GM21423 (cell line): ENCODE data around the gene EOGT.

ENCODE experiments used
- ATAC-seq: cut with Tn5 transposase; IDR thresholded peaks from one replicate; pipeline ENCODE4 v1.9.1; 2021; ENCODE audit warnings: mild to moderate bottlenecking, moderate library complexity; ENCODE audit not compliant: unreplicated experiment

EOGT gene

DNA sequence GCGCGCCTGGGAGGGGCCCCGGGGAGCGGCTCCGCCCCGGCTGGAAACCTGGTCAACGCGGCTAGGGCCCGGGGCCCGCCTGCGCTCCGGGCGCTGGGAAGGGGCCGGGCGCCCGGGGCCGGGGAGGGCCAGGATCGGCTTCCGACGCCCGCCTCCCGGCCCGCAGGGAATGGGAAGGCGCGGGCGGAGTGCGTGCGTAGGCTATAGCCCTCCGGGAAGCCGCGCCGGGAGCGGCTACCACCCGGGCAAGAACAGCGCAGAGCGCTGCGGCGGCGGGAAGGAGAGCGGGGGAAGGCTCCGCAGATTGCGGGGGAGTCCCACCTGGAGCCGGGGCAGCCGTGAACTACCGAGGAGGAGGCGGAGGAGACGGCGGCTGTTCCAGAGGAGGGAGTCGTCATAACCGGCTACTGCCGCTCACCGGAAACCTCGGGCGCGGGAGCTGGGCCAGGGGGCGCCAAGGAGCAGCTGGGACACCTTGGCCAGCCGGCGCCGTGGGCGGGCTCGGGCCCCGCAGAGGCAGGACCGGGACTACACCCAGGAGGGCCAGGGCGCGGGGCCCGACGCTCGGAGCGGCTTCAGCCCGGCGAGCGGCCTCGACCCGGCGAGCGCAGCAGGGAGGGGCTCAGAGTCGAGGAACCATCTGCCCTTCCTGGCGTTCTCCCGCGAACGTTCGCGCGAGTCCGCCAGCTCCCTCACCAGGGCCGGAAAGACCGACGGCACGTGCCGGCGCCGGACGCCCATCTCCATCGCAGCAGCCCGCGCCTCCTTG is at the start of gene EOGT:
Gene EOGT, minus strand, starts transcription at position 432 of the 769 bp plus-strand sequence. CDS start 3,838 bp downstream, outside the sequence.
- peak; percentile 82 for ATAC-seq

DNA sequence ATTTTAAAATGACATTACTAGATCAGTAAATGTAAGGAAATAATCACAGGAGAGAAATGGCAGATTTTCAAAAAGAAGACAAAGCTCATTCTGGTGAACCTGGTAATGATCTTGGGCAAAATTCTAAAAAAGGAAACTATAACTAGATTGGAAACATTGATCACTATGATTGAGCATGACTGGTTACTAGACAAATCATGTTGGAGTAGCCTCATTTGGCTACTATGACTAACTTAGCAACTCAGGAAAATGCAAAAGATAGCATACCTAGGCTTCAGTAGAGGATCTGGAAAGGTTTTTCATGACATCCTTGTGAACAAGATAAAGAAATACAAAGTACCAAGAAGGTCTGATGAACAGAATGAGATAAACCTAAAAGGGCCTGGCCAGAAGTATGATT is 46.2 kb upstream of the EOGT start:
- no peak for ATAC-seq

DNA sequence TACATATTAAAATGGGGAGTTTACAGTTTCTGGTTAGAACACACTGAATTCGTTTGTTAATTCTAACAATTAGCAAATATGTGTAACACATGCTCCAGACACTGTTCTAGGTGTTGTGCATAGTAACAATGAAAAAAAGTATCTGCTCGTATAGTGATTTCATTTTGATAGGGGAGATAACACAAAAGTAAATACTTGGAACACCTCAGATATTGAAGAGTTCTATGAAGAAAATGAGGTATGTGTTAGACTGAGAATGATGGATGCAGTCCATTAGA is 45.4 kb upstream of the EOGT start:
- no peak for ATAC-seq

DNA sequence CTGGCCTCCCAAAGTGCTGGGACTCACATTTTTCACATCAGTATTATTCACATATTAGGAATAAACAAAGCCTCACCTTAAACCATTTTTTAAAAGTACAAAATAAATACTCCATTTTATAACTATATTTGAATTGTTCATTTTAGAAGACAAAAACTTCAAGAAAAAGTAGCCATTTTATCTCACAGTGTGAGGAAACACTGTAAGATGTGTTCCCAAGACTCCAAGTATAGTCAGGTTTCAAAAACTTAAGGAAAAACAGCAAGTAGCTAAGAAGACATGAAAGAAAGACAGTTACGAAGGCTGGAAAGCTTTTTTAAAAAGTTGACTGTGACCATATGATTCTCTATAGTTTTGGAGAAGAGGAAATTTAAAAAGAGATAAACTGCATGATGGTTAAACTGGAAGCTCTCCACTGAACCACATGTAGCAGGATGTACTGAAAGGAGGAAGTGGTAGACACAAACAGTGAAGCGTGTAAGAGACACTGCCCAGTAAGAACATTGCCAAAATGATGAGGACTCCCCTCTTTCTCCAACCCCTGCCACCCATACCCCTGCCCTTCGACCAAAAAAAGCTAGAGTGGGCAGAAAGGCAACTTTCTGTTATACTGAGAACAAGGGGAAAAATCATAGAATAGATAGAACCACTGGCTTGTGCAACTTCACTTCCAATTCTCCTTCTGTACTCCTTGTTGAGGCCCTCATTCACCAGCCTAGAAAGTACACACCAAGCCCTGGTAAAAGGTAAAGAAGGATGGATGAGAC is 44.9 kb upstream of the EOGT start:
- ATAC-seq = peak; percentile 99

DNA sequence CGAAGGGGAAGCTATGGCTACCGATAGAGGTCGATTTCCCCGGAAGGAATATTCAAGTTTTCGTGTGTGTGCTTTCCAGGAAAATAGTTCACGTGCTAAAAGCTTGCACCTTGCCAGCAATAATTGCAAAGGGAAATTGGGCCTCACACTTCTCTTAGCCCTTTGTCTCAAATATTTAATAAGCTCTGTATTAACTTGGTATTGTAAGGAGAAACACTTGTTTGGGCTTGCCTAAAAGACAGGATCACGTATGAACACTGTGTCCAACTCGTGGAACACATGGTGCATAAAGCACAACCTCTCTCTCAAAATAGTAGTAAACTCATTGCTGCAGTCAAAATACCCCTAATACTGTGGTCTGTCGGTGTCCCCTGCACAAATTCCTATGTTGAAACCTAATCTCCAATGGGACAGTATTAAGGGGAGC is 39.0 kb upstream of the EOGT start:
- ATAC-seq = peak; percentile 8

DNA sequence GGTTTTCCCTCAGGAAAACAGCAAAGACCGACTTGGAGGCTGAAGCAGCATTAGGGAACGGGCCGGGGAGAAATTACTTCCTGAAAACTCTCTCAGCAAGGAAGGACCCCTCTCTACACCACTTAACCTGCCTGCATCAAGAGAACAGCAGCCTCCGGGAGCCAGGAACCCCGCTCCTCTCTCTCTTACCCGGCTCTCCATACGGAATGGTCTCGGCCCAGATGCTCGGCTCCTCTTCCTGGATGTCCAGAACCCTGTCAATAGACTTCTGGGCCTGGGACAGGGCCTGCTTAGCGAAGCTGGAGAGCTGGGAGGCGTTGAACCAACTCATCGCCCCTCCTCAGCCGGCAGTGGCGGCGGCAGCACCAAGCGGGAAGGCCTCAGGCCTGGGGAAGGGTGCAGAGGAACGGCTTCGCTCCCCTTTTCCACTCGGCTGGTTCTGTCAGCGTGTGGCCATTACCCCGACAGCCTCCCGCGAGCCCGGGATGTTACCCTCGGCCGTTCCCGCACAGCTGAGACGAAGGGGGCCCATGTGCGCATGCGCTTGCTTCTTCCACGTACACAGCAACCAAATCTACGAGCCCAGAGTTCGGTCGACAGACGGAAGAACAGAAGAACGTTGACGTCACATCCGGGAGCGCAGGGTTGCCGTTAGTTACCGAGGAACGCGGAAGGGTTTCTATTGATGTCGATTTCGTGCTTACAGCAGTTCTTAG is 38.4 kb upstream of the EOGT start, which contains the start of gene TMF1:
Gene TMF1, minus strand, starts transcription at position 578 of the 716 bp plus-strand sequence. Its CDS starts 247 bp downstream, at position 331.
- peak; percentile 95 for ATAC-seq

DNA sequence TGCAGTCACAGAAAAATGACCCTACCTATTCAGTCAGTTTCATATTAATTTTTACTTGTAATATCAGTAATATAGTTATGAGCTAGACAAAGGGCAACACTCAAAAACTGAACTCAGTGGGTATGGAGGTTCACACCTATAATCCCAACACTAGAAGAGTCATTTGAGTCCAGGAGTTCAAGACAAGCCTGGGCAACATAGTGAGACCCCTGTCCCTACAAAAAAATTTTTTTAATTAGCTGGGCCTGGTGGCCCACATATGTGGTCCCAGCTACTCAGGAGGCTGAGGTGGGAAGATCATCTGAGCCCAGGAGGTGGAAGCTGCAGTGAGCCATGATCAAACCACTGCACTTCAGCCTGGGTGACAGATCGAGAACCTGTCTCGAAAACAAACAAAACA is 35.5 kb upstream of the EOGT start:
- no peak for ATAC-seq

DNA sequence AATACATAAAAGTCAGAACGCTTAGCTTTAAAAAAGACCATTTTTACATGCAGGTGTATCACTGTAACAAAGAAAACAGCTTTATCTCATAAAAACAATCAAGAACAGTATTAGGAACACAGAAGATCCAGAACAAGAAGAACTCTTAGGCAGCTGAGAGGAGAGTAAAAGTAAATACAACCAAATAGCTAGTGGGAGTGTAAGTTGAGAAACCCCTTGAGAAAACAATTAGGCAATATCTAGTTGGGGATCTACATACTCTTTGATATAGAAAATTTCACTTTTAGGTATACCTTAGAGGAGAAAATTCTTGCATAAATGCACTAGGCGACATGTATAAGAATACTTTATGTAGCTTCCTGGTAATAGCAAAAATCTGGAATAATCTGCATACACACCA is 31.1 kb upstream of the EOGT start:
- no peak for ATAC-seq

DNA sequence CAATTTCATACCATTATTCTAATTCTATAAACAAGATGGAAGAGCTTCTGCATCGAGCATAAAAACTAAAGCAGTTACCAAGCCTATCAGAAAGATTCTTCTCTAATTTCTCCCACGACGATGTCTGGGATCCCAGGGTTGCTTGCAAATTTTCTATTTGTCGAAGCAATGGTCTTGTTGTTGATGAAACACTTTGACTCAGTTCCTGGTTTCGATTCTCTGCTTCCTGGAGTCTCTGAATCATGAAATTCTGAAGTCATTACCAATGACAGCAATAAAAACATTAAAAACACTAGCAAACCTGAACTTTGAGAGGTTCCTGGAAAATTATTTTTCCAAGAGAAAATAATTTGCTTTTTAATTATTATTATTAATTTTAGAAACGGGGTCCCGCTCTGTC is 20.0 kb upstream of the EOGT start:
- no peak for ATAC-seq

DNA sequence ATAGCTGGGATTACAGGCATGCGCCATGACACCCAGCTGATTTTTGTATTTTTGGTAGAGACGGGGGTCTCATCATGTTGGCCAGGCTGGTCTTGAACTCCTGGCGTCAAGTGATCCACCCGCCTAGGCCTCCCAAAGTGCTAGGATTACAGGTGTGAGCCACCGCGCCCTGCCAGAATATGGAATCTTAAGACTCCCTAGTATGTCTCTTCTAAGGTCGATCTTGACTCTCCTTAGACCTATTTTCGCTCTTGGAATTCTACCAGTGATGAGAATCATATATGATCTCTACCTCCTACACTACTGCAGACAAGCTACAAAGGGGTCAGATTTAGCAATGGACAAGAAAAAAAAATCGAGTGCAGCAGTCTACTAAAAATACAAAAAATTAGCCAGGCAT is 19.3 kb upstream of the EOGT start:
- ATAC-seq = no peak

DNA sequence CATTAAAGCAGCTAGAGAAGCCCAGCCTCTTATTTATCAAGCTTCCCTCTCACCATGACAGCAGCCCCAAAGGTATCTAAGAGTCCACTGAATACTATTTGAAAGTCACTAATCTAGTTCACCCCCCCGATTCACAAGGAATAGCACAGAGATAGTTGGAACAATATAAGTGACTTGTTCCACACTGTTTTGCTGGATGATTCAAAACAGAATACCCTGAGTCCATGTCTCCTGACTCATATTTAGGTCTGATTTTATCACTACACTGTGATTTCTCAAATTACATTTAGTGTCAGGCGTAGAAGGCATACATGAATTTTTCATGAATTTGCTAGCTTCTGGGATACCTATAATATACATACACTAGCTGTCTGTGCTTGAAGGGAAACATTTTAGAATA is 18.7 kb upstream of the EOGT start:
- ATAC-seq = no peak

DNA sequence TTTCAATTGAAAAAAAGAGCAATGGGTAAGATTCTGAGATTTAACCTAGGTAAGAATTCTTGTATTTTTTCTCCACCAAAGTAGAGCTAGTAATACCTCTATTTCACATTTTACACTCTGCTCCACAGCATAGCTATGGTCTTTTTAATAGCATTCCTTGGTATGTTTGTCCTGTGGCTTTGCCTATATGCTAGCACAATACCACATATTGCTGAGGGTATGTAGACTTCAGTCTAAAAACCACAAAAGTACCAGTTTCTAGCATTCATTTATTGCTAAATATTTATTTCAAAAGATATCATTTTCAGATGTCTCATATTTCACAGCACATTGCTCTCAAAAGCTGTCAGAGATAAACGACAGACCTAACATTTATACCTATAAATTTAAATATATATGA is 18.2 kb upstream of the EOGT start:
- no peak for ATAC-seq

DNA sequence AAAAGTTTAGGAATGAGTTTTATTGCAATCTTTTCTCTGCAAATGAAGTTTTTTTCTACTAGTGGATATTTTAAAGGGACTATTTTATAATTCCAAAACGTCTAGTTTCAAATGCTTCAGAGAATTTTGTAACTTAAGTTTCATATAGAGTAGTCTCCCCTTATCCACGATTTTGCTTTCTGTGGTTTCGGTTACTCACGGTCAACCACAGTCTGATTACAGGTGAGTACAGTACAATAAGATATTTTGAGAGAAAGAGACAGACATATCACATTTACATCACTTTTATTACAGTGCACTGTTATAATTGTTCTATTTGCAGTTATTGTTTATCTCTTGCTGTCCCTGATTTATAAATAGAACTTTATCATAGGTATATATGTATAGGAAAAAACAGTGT is 7.4 kb upstream of the EOGT start:
- ATAC-seq = no peak

DNA sequence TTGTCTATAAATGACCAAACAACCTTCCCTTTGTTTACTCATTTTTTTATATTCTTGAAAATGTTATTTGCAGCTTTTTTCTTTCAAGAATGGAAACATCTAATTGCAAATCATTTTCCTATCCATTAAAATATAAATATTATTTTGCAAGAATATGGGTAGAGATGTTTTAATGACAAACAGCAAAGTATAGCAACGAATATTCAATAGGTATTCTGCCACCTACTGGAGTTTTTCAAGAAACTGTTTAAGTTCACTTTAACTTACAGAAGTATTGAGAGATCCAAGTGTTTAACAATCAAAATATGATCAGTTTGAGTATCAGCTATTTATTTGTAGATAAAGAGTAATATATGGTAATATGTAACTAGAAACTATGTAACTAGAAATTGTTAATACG is 6.9 kb upstream of the EOGT start:
- ATAC-seq = no peak

DNA sequence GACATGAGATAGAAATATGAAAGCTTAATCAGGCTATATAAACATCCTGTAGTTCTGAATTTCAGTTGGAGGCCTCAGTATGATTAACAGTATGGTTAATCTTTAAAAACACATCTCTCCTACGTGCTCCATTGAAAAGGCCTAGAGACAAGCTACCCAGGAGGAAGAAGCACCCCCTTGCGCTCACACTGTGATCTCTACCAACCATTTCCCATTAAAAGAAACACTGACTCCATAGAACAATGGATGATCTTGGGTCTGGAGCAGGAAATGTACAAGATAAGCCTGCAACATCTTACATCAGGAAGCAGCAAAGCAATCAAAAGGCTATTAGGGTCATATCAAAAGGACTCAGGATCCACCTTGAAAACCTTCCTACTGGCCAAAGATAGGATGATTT is 3.4 kb upstream of the EOGT start:
- ATAC-seq = no peak

DNA sequence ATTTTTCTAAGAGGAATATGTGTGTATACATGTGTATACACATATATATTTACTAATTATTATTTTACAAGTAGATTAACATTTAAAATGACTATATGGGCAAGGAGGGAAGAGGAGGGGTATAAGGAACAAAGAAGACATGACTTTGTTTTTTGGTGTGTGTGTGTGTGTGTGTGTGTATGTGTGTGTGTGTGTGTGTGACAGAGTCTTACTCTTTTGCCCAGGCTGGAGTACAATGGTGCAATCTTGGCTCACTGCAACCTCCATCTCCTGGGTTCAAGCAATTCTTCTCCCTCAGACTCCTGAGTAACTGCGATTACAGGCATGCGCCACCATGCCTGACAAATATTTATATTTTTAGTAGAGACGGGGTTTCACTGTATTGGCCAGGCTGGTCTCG is 2.6 kb upstream of the EOGT start:
- no peak for ATAC-seq

DNA sequence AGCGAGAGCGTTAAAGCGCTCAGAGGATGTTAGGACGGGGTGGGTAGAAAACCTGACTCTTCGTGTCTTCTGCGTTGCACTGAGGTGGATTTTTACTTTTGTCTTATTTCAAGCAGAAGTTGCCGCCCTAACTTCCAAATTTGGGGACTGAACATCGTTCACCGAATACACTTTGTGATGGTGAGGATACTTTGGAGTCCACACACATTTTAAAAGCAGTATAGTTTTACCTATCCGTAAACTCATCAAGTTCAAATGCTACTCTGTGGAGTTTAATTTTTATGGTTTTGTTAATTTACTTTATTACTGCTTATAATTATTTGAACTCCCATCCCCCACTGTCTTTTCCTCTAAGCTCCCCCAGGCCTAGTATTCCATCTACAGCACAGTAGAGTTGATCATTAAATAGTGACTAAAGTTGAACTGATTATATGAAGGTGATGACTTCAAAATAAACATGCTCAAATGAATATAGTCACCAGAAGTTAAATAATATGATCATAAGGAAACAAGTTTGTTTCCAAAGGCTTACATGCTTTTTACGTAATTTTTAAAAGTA is 617 bp upstream of the EOGT start:
- ATAC-seq = no peak

DNA sequence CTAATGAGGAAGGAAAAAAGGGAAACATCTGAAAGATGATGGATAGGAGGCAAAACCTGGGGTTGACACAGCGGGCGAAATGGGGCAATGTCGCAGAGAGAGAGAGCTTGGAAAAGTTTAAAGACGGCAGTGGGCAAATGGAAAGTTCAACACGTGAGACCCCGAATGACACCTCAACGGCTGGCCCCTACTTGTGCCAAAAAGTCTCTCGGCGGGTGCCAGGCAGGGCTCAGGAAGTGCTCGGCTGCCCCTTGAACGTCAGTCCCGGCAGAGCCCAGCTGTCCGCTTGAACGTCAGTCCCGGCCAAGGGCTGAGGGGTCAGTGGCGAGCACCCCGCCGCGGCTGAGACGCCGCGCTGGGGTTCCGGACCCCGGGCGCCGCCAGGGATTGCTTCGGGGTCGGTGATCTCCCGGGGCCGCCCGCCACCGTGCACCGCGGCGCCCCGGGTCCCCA is 658 bp downstream of the EOGT start:
- peak; percentile 38 for ATAC-seq

DNA sequence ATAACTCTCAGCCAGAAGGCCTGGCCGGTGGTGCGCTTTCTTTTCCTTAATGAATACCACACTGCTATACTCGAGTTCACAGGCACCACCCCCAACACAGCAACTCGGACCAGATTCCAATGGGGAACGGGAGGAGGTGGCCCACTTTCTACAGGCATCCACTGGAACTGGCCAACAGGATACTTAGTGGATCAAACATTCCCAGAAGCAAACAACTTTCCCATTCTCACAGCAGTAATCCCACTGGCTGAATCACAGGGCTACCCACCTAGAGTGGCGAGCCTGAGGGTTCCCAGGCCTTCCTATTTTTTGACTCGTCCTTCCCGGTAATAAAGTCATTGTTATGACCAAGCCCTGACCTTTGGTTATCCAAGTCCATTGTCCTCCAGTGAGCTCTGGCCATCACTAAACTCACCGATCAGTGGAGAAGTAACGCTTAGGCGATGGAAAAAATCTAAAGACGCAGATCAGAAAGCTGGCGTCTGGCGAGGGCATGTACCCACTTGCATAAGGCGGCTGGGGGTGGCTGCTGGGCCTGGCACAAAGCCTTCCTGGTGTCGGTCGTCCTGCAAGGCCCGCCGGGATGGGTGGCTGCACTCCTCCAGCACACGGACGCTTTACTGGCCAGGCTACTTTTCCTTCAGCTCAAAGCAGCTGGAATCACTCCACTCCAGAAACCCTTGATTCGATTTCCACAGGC is 1.2 kb downstream of the EOGT start:
- no peak for ATAC-seq

DNA sequence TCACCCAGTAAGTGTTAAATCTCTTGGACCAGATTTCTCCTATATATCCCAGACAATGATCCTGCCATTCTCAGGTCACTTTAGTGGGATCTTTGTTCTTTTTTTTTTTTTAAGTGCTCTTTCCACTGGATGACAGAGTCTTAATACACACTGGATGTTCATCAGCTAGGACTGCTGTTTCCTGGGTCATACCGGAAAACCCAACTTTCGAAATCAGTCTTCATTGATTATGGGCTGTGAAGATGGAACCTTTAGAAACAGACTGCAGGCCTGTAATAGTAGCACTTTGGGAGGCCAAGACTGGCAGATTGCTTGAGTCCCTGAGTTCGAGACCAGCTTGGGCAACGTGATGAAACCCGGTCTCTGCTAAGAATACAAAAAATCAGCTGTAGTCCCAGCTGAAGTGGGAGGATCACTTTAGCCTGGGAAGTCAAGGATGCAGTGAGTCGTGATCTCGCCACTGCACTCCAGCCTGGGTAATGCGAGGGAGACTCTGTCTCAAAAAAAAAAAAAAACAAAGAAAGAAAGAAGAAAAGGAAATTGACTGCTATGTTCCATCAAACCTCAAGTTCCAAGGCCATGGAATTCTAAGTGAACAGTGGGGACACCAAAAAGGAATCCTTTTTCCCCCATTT is 2.3 kb downstream of the EOGT start:
- no peak for ATAC-seq
